ENCODE data around the gene MGST3.
A peak's percentile ranks its signal among the peaks of the same experiment; 100 is the strongest.
"Not testable (repeated sequence)": the region's sequence is repeated elsewhere in the genome, so short reads cannot be mapped to it uniquely, and the experiment has no call there.

Gene MGST3

GRCh38 chr1:165697881-165698760, 67.1 kb downstream of the MGST3 start, which contains the start of gene ALDH9A1:
Gene ALDH9A1, minus strand, starts transcription at chr1:165698562. Its CDS starts 4 bp downstream, at chr1:165698558.
- peak; percentile 81 for DNase-seq (ENCODE audit: low spot score)

- DNase-seq (ENCODE audit: low spot score) = no peak
Observed at GRCh38 chr1:165698761-165699052, 67.7 kb downstream of the MGST3 start.

GRCh38 chr1:165699577-165699976, 68.5 kb downstream of the MGST3 start:
- DNase-seq (ENCODE audit: low spot score) = no peak

GRCh38 chr1:165701922-165702321, 70.9 kb downstream of the MGST3 start:
- not testable (repeated sequence) for DNase-seq (ENCODE audit: low spot score)

- DNase-seq (ENCODE audit: low spot score) = no peak
Observed at GRCh38 chr1:165703648-165704047, 72.6 kb downstream of the MGST3 start.
